HS-5 (cell line): ENCODE results near the gene RC3H1.
"Not testable (repeated sequence)": the region's sequence is repeated elsewhere in the genome, so short reads cannot be mapped to it uniquely, and the experiment has no call there.

Experiments used
- DNase-seq: peaks from one replicate; pipeline ENCODE4 v3.0.0-alpha.2; 2012; ENCODE audit warnings: low read depth

Gene RC3H1, protein sequence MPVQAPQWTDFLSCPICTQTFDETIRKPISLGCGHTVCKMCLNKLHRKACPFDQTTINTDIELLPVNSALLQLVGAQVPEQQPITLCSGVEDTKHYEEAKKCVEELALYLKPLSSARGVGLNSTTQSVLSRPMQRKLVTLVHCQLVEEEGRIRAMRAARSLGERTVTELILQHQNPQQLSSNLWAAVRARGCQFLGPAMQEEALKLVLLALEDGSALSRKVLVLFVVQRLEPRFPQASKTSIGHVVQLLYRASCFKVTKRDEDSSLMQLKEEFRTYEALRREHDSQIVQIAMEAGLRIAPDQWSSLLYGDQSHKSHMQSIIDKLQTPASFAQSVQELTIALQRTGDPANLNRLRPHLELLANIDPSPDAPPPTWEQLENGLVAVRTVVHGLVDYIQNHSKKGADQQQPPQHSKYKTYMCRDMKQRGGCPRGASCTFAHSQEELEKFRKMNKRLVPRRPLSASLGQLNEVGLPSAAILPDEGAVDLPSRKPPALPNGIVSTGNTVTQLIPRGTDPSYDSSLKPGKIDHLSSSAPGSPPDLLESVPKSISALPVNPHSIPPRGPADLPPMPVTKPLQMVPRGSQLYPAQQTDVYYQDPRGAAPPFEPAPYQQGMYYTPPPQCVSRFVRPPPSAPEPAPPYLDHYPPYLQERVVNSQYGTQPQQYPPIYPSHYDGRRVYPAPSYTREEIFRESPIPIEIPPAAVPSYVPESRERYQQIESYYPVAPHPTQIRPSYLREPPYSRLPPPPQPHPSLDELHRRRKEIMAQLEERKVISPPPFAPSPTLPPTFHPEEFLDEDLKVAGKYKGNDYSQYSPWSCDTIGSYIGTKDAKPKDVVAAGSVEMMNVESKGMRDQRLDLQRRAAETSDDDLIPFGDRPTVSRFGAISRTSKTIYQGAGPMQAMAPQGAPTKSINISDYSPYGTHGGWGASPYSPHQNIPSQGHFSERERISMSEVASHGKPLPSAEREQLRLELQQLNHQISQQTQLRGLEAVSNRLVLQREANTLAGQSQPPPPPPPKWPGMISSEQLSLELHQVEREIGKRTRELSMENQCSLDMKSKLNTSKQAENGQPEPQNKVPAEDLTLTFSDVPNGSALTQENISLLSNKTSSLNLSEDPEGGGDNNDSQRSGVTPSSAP

DNA sequence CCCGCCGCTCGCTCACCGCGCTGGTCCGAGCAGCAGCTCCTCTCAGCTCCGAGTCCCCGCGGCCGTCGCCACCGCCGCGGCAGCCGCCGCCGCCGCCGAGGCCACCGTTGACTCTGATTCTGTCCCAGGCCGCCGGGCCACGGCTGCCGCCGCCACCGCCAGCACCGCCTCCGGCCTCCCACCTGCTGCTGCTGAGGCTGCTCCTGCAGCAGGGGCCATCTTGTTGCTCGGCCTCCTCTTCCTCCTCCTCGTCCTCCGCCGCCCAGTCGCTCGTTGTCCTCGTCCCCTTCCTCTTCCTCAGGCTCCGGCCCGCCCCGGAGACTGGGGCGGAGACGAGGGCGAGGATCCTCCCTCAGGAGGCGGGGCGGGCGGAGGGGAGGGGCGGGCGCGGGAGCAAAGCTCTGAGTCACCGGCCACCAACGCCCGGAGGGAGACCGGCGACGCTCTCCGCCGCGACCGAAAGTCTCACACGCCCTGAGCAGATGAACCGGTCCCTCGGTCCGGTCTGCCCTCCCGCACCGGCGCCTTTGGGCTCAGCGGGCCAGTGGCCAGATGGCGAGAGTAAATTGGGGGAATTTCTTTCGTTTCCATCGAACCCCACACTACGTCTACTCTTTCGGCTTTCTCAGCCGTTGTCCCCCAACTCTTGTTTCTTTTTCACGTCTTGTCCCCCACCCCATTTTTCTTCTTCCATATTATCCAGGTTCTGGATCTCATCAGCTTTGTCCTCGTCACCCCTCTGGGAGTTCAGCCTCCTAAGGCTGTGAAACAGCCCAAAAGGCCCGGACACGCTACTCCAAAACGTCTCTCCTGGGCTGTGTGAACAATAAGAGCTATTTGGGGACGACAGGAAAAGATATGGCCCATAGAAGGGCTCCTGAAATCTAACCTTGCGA, at the start of gene RC3H1:
RC3H1 (minus strand) TSS at position 278 of the 896 bp plus-strand sequence. CDS start 29,372 bp downstream, outside the sequence.
- no peak for DNase-seq

DNA sequence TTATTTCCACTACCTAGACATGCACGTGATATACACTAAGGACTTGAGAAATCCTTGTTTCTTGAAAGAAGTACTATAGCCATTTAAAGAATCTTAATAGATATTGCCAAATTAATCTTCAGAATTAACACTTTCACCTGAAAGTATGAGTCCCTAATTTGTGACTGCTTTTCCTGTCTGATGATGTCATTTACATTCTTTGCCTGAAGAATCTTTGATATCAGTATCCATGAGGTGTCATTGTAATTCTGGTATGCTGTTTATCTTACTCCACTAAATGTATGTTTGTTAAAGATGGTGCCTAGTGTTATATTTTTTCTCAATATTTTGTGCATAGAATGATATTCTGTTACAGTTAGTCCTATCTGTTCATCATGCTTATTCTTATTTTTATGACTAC, 48.5 kb upstream of the RC3H1 start:
- DNase-seq = no peak

DNA sequence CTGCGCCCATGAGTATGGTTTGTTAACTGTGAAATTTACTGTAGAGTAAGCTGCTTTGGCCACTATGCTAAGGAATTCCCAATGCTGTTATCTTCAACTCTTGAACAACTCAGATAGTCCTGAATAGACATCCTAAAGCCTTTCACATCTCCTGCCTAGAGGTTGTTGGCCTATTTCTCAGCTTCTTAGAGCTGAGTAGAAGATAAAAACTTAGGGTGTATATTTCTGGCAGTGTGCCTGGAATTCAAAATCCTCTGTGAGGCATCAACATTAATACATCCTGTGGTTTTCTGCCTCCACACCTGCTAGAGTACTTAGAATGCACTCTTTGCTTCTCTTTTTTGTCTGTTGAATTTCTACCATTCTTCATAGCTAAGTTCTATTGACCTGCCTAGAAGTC, 45.8 kb upstream of the RC3H1 start:
- no peak for DNase-seq

DNA sequence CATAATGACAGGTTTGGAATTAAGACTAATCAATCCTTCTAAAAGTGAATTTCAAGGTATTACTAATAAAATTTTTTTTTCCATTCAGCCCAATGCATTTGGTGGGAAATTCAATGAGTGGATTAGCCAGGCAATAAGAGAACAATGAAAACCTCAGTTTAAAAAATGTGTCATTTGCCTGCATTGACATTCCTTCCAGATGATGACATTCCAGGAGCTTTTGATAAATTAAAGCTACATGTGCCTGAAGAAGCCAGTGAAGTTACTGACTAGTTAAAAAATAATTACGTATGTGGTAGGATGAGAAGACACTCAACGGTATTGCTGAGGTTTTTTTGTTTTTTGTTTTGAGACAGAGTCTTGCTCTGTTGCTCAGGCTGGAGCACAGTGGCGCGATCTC, 37.9 kb upstream of the RC3H1 start:
- peak; percentile 25 for DNase-seq

DNA sequence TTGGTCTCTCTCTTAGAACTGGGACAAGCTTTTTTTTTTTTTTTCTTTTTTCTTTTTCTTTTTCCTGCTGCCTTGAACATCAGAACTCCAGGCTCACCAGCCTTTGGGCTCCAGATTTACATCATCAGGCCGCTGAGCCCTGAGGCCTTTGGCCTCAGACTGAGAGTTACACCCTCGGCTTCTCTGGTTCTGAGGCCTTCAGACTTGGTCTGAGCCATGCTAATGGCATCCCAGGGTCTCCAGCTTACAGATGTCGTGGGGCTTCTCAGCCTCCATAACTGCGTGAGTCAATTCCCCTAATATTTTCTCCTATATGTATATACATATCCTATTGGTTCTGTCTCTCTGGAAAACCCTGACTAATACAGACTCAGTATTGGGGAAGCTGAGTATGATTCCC, 36.5 kb upstream of the RC3H1 start:
- no peak for DNase-seq

DNA sequence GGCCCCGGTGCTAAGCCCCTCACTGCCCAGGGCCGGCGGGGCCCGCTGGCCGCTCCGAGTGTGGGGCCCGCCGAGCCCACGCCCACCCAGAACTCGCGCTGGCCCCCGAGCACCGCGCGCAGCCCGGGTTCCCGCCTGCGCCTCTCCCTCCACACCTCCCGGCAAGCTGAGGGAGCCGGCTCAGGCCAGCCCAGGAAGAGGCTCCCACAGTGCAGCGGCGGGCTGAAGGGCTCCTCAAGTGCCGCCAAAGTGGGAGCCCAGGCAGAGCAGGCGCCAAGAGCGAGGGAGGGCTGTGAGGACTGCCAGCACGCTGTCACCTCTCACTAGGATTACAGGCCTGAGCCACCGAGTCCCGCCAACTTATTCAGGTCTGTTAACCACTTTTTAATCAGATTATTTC, 34.5 kb upstream of the RC3H1 start:
- not testable (repeated sequence) for DNase-seq

DNA sequence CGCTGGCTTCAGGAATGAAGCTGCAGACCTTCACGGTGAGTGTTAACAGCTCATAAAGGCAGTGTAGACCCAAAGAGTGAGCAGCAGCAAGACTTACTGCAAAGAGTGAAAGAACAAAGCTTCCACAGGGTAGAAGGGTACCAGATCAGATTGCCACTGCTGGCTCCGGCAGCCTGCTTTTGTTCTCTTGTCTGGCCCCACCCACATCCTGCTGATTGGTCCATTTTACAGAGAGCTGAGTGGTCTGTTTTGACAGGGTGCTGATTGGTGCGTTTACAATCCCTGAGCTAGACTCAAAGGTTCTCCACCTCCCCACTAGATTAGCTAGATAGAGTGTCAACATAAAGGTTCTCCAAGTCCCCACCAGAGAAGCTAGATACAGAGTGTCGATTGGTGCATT, 33.6 kb upstream of the RC3H1 start:
- DNase-seq = not testable (repeated sequence)

DNA sequence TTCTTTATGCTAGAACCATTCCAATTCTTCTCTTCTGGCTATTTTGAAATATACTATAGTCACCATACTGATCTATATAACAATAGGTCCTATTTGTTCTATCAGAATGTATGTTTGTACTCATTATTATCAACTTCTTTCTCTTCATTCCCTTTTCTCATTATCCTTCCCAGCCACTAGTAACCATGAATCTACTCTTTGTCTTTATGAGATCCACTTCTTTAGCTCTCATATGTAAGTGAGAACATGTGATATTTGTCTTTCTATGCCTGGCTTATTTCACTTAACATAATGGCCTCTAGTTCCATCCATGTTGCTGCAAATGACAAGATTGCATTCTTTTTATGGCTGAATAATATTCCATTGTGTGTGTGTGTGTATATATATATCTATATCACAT, 31.7 kb upstream of the RC3H1 start:
- no peak for DNase-seq

DNA sequence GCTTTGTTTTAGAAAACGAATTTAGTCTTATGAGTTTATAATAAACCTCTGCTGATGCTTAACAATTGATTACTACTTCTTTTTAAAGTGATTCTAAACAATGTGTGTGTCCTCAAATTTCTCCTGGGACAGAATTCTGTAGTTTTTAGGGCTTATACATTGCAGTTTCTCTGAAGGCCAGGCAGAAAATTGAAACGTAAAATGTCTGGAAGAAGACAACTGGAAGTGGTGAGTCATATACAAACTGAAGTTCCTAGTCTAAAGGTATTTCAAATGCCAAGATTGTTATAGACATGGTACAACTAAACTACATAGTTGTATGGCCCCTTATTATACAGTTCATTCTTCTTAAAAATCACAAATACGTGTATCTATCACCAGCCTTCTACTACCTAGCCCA, 30.5 kb upstream of the RC3H1 start:
- no peak for DNase-seq

DNA sequence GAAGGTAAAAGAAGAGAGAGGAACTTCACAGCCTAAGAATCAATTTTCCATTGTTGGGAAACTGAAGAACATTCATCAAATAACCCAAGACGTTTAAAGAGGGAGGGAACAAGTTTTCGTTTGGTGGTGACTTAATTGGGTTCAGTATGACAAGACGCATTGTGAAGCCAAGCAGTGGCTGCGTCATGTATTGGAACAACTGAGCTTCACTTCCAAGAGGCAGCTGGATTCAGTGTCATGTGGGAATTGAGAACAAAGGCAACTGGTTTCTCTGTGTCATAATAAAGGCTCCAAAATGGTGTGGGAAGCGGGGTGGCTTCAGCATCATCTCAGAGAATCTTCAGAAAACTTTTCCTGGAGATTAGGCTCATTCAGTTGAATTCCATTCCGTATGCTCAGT, 29.8 kb upstream of the RC3H1 start:
- no peak for DNase-seq

DNA sequence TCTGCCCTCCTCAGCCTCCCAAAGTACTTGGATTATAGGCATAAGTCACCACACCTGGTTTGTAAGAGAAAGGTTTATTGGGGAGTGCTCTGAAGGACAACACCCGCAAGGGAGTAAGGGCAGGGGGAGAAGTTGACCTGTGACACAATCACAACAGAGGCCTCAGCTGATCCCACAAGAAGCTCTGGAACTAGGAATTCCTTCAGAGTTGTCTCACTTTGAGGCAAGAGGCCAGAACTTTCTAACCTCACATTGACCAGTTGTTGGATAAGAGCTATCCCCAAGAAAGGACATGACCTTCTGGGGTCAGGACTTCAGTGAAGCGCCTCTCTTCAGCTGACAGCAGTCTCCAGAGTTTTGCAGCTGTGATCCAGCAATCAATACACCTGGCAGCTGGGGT, 27.4 kb upstream of the RC3H1 start:
- no peak for DNase-seq

DNA sequence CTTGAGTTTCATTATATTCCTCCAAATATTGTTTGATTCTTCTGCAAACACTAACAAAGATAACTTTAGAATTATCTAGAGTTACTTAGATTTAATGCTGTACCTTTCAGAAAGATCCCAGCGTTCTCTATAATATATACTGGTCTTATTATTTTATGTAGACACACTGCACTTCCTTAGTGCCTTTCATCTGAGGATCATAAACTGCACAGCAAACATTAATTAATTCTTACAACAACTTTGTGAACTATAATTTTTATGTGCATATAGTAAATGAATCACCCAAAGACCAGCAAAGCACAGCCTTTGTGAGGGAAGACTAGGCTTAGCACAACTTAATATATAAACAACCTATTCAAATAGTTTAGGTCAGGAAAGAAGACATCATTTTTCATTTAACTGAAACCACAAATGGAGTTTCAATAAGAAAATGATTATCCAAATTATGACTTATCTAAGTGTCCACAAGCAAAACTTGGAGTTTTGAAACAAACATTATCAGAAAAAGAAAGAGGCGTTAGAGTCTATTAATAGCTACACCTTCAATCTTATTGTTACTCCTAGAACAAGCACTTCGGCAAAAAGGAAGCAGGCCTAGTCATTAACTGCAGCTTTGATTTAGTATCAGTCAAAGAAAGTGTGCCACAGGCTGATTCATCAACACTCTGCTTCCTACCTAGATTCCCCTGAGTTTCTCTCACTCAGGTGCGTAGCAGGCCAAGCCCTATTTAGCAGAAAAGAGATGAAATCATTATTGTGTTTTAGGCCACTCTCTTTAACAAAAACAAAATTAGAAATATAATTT, 22.5 kb upstream of the RC3H1 start:
- no peak for DNase-seq

DNA sequence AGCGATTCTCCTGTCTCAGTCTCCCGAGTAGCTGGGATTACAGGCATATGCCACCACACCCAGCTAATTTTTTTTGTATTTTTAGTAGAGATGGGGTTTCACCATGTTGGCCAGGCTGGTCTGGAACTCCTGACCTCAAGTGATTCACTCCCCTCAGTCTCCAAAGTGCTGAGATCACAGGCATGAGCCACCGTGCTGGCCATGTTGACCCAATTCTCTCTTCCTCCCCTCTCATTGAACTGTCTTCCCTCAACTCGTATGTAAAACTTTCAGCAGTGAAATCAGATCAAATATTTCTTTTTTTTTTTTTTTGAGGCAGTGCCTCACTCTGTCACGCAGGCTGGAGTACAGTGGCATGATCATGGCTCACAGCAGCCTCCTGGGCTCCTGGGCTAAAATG, 20.4 kb upstream of the RC3H1 start:
- not testable (repeated sequence) for DNase-seq

DNA sequence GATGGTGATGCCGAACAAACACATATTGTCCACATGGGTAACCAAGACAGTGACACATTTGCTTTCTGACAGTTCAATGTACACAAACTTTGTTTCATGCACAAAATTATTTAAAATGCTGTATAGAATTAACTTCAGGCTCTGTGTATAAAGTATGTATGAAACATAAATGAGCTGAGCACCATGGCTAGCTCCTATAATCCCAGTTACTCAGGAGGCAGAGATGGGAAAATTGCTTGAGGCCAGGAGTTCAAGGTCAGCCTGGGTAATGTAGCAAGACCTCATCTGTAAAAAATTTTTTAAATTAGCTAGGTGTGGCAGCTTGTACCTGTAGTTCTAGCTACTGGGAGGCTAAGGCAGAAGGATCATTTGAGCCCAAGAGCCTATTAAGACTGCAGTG, 19.2 kb upstream of the RC3H1 start:
- no peak for DNase-seq

DNA sequence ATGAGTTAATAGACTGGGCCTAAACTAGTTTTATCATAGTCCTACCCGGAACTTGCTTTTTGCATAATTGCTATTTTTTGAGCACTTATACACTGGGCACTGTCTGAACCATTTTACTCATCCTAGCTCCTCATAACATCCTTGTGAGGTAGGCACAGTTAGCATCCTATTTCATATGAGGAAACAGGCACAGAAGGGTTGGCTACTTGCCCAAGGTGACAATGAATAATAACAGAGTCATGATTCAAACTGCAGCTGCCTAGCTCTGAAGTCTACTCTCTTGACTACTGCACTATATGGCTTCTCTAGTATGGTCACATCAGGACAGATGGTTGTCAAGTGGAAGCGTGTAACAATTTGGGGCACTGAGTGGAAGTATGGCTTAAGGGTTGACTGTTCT, 18.2 kb upstream of the RC3H1 start:
- DNase-seq = peak; percentile 88

DNA sequence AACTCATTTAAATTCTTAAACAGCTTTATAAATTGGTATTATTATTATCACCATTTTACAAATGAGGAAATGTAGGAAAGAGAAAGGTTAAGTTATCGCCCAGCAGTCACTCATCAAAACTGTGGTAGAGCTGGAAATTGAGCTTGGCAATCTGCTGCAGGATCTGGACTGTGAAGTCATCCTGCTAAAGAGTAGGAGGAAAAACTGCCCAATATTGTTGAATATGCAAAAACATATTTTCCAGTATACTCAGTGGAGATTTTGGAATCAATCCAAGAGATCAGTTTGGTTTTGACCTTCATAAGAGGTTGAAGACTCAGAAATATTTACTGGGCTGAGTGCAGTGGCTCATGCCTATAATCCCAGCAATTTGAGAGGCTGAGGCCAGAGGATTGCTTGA, 16.9 kb upstream of the RC3H1 start:
- no peak for DNase-seq

DNA sequence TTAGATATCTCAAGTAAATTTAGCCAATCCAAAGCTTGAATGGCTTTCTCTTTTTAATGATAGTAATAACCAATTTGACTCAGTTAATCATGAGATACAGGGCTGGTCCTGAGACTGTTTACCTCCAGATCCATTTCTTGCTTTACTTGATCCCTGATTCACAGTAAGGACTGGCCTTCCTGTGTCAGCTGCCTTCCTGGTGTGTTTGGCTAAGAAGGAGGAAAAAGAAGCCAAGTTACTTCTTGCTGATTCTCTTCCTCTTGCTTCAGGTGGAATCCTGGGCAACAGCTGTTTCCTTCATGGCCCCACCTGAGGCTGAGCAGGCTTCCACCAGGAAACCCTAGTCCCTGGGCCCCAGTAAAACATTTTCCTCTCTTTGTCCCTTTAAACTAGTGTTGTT, 14.6 kb upstream of the RC3H1 start:
- DNase-seq = no peak

DNA sequence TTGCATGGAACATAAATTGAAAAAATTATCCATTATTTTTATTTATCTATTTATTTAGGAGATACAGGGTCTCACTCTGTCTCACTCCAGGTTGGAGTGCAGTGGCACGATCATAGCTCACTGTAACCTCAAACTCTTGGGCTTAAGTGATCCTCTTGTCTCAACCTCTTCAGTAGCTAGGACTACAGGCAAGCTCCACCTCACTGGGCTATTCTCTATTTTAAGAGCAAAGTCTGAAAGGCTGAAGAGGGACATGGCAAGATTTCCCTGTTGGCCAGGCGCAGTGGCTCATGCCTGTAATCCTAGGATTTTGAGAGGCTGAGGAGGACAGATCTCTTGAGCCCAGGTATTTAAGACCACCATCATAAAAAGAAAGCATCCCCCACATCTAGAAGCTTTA, 14.0 kb upstream of the RC3H1 start:
- no peak for DNase-seq

DNA sequence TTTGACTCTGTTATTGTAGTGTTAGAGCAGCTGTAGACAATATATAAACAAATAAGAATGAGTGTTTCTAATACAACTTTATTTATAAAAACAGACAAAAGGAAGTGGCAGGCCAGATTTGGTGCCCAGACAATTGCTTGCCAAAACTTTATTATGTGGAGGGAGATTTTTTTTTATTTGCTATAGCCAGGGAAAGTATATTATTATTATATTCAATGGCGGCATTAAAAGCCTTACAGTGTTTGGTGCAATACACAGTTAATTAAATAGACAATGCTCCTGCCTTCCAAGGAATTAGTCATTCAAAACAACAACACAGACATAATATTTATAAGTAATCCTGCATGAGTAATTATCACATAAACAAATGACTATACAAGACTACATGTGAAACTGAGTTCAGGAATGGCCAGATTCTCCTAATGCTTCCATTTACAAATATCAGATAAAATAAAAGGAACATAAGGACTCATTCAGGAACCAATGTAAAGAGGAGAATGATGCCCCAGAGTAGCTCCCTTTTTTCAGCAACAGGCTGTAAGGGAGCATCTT, 10.6 kb upstream of the RC3H1 start:
- no peak for DNase-seq

DNA sequence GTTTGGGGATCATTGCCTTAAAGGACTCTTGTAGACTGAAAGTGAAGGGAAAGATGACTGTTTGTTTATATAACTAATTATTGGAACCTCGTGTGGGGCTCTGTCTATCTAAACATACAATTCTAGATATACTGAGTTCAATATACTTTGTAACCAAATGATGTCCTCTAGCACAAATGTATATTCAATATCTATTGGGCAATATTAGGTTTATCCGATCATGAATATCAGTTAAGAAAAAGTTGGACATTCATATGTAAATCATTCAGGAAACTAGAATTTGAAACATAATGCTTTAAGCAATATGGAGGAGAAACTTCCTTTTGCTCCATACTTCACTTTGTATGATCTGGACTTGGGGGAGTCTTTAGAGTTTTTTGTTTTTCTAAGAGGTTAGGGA, 8.9 kb upstream of the RC3H1 start:
- no peak for DNase-seq

DNA sequence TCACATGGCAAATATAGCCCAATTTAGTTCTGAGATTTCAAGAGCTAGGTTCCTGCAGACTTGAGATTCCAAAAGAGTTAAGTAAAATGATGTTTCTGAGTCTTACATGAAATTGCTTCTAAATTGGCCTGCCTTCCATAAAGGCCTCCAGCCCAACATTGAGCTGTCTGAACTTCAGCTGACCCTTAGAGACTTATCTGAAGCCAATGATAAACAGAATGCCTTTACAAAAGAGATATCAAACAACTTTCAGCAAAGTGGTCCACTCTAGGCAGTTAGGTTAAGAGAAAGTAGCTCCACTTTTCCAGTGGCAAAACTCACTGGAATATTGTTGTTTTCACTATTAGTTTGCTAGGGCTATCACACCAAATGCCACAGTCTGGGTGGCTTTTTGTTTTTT, 6.3 kb upstream of the RC3H1 start:
- DNase-seq = no peak
